ENCODE data around the gene POU6F2.

POU6F2 gene

GRCh38 chr7:39265641-39266591 lies 288.2 kb downstream of the POU6F2 start:
- no peak for DNase-seq

GRCh38 chr7:39269034-39269433 lies 291.3 kb downstream of the POU6F2 start:
- no peak for DNase-seq

- no peak for DNase-seq
These were observed 292.3 kb downstream of the POU6F2 start for GRCh38 chr7:39270018-39270417.

GRCh38 chr7:39271402-39271801 lies 293.7 kb downstream of the POU6F2 start:
- DNase-seq: peak; percentile 50

- no peak for DNase-seq
These were observed 294.4 kb downstream of the POU6F2 start for GRCh38 chr7:39272111-39272510.

GRCh38 chr7:39272691-39273090 lies 295.0 kb downstream of the POU6F2 start:
- no peak for DNase-seq

- no peak for DNase-seq
These were observed 302.6 kb downstream of the POU6F2 start for GRCh38 chr7:39280337-39280736.

- no peak for DNase-seq
These were observed 307.5 kb downstream of the POU6F2 start for GRCh38 chr7:39285256-39285655.

- no peak for DNase-seq
These were observed 310.6 kb downstream of the POU6F2 start for GRCh38 chr7:39288303-39288702.

GRCh38 chr7:39291628-39292410 lies 314.1 kb downstream of the POU6F2 start:
- DNase-seq: no peak

- DNase-seq: no peak
These were observed 315.5 kb downstream of the POU6F2 start for GRCh38 chr7:39293056-39293823.

GRCh38 chr7:39294022-39294421 lies 316.3 kb downstream of the POU6F2 start:
- no peak for DNase-seq

- DNase-seq: no peak
These were observed 318.1 kb downstream of the POU6F2 start for GRCh38 chr7:39295796-39296195.

- DNase-seq: no peak
These were observed 322.0 kb downstream of the POU6F2 start for GRCh38 chr7:39299695-39300094.

GRCh38 chr7:39300276-39300675 lies 322.6 kb downstream of the POU6F2 start:
- DNase-seq: no peak

GRCh38 chr7:39301543-39301942 lies 323.8 kb downstream of the POU6F2 start:
- DNase-seq: no peak

GRCh38 chr7:39304178-39304577 lies 326.5 kb downstream of the POU6F2 start:
- no peak for DNase-seq

- DNase-seq: no peak
These were observed 327.1 kb downstream of the POU6F2 start for GRCh38 chr7:39304668-39305405.

- DNase-seq: no peak
These were observed 328.4 kb downstream of the POU6F2 start for GRCh38 chr7:39306016-39306570.

GRCh38 chr7:39310699-39311098 lies 333.0 kb downstream of the POU6F2 start:
- DNase-seq: no peak

- no peak for DNase-seq
These were observed 334.7 kb downstream of the POU6F2 start for GRCh38 chr7:39312254-39312989.

All from NCI-H2029 treated with DMSO at 0.1 percent for 48 hours (cell line).